ENCODE measurements around the gene IFNAR1. TPM values are rescaled to one million over a fixed set of nuclear protein-coding genes. Genes with fewer than 3 reads are reported as not detected.

IFNAR1 gene
- total and polyA plus RNA-seq, 9 of the 15 experiments (the other 6 are each of a cell fraction or from before 2014, with no cell fraction given) = 8.6 to 31.8 (median 14.8) TPM

DNA sequence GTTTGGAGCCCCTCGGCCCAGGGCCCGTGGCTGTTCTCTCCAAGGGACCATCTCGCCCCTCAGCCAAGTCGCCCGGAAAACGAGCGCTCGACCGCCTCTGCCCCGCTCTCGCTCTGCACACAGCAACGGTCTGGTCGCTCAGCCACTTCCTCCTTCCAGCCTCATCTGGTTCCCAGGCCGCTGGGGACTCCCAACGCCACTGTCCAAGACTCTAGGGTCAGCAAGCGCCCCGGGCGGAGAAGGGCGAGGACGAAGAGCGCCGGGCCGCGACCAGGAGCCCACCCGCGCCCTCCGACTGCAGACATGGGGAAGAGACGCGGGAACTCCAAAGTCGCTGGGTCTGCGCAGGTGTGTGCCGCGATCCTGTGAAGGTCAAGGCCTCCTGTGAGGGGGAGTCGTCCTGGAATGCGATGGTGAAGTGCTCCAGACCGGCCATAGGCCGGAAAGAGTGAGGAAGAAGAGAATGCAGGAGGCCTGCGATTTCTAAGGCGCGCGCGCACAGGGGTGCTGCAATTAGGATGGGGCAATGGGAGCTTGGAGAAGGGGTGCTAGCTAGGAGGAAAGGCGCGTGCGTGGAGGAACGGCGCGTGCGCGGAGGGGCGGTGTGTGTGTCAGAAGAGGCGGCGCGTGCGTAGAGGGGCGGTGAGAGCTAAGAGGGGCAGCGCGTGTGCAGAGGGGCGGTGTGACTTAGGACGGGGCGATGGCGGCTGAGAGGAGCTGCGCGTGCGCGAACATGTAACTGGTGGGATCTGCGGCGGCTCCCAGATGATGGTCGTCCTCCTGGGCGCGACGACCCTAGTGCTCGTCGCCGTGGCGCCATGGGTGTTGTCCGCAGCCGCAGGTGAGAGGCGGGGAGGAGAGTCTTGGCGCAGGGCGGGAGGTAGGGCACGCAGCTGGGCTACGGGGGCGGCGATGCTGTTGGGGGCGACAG, at the start of gene IFNAR1 (continued):
- TF ChIP-seq, protein P1, sequence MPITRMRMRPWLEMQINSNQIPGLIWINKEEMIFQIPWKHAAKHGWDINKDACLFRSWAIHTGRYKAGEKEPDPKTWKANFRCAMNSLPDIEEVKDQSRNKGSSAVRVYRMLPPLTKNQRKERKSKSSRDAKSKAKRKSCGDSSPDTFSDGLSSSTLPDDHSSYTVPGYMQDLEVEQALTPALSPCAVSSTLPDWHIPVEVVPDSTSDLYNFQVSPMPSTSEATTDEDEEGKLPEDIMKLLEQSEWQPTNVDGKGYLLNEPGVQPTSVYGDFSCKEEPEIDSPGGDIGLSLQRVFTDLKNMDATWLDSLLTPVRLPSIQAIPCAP (CRISPR knock-in tag; IDR thresholded peaks at IDR 0.05; ENCODE audit: borderline replicate concordance) = no peak
- TF ChIP-seq MEF2A (IDR thresholded peaks at IDR 0.05; ENCODE audit: control insufficient read depth, low read depth, low read length) (no peak), ASH1L (IDR thresholded peaks at IDR 0.05; ENCODE audit: borderline replicate concordance, low read depth, partially characterized antibody) (no peak), SAFB (IDR thresholded peaks at IDR 0.05; ENCODE audit: borderline replicate concordance, low read depth, low read length) (no peak), CCAR2 (IDR thresholded peaks at IDR 0.05; ENCODE audit: low read depth, low read length) (no peak), NR4A1 (CRISPR knock-in tag; IDR thresholded peaks at IDR 0.05) (peak; percentile 61; the same call in 1 of the 2 replicates), NR4A1 (tag; IDR thresholded peaks at IDR 0.05) (no peak), ZNF75A (CRISPR knock-in tag; IDR thresholded peaks at IDR 0.05) (no peak), ZNF436 (CRISPR knock-in tag; IDR thresholded peaks at IDR 0.05) (0 out of 2 replicates have a peak, but pooled peaks have one; percentile 60), CEBPB (tag; IDR thresholded peaks at IDR 0.05) (peak; percentile 92), TARDBP (IDR thresholded peaks at IDR 0.05) (peak; percentile 81; the same call in 1 of the 2 replicates), EP400 (IDR thresholded peaks at IDR 0.05) (peak; percentile 91), BCOR (IDR thresholded peaks at IDR 0.05) (peak; percentile 46; the same call in 1 of the 2 replicates), ZSCAN29 (IDR thresholded peaks at IDR 0.05) (no peak), SPI1 (IDR thresholded peaks at IDR 0.05; ENCODE audit: borderline replicate concordance, low read depth, low read length) (peak; percentile 98), FUS (optimal IDR thresholded peaks at IDR 0.05; ENCODE audit: low read depth, low read length) (no peak), RBM15 (IDR thresholded peaks at IDR 0.05; ENCODE audit: insufficient read depth, low read length) (no peak), L3MBTL2 (IDR thresholded peaks at IDR 0.05) (peak; percentile 93), TCF3 (CRISPR knock-in tag; IDR thresholded peaks at IDR 0.05) (no peak), FOXM1 (IDR thresholded peaks at IDR 0.05; ENCODE audit: low read depth) (no peak), FOXM1 (CRISPR knock-in tag; IDR thresholded peaks at IDR 0.05; ENCODE audit: low read depth) (no peak; the same call in 1 of the 2 replicates)
- TF ChIP-seq, protein P2, sequence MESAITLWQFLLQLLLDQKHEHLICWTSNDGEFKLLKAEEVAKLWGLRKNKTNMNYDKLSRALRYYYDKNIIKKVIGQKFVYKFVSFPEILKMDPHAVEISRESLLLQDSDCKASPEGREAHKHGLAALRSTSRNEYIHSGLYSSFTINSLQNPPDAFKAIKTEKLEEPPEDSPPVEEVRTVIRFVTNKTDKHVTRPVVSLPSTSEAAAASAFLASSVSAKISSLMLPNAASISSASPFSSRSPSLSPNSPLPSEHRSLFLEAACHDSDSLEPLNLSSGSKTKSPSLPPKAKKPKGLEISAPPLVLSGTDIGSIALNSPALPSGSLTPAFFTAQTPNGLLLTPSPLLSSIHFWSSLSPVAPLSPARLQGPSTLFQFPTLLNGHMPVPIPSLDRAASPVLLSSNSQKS (CRISPR knock-in tag; IDR thresholded peaks at IDR 0.05) = 0 out of 2 replicates have a peak, but pooled peaks have one; percentile 25
- TF ChIP-seq, protein P3, sequence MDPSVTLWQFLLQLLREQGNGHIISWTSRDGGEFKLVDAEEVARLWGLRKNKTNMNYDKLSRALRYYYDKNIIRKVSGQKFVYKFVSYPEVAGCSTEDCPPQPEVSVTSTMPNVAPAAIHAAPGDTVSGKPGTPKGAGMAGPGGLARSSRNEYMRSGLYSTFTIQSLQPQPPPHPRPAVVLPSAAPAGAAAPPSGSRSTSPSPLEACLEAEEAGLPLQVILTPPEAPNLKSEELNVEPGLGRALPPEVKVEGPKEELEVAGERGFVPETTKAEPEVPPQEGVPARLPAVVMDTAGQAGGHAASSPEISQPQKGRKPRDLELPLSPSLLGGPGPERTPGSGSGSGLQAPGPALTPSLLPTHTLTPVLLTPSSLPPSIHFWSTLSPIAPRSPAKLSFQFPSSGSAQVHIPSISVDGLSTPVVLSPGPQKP (CRISPR knock-in tag; IDR thresholded peaks at IDR 0.05) = no peak
- TF ChIP-seq, protein P4, sequence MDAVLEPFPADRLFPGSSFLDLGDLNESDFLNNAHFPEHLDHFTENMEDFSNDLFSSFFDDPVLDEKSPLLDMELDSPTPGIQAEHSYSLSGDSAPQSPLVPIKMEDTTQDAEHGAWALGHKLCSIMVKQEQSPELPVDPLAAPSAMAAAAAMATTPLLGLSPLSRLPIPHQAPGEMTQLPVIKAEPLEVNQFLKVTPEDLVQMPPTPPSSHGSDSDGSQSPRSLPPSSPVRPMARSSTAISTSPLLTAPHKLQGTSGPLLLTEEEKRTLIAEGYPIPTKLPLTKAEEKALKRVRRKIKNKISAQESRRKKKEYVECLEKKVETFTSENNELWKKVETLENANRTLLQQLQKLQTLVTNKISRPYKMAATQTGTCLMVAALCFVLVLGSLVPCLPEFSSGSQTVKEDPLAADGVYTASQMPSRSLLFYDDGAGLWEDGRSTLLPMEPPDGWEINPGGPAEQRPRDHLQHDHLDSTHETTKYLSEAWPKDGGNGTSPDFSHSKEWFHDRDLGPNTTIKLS (IDR thresholded peaks at IDR 0.05; ENCODE audit: borderline replicate concordance, low read depth) = peak; percentile 30; the same call in 1 of the 2 replicates
